Measurements from ENCODE around the gene SAFB. TPM values are rescaled to one million over a fixed set of nuclear protein-coding genes. Genes with fewer than 3 reads are reported as not detected.

Gene SAFB
- total RNA-seq, 1 experiment from 2014 or later = 143 TPM

- Histone ChIP-seq H3K27ac (ENCODE audit: low read depth, low read length) (no peak overlapping the region), H3K4me3 (replicated peaks in 1 of 2; ENCODE audit: low read depth in 1 of 2, low read length in 2 of 2) (no peak overlapping the region), H3K4me1 (ENCODE audit: control insufficient read depth in 1 of 2, insufficient read depth in 2 of 2, low read length in 2 of 2) (no peaks in the 10 kb centered on the region), H3K27me3 (ENCODE audit: insufficient read depth, low read length) (no peaks in the 10 kb centered on the region), H3K4me2 (ENCODE audit: low read length) (no peak overlapping the region), H3K36me3 (ENCODE audit: control insufficient read depth in 1 of 2, insufficient read depth in 2 of 2, low read length in 2 of 2) (peaks cover 24 to 30% of the 10 kb centered on the region in 2 experiments), H3K9ac (ENCODE audit: low read length) (no peak overlapping the region), H3K9me3 (ENCODE audit: control insufficient read depth in 1 of 2, insufficient read depth in 1 of 2, low read depth in 1 of 2, low read length in 2 of 2) (no peaks in the 10 kb centered on the region), H3K9me2 (ENCODE audit: insufficient read depth) (no peaks in the 10 kb centered on the region), H2AFZ (ENCODE audit: low read depth, low read length, poor library complexity, severe bottlenecking) (no peak overlapping the region), H3K79me2 (ENCODE audit: insufficient read depth, low read length) (peaks cover 100% of the 10 kb centered on the region), H4K20me1 (ENCODE audit: insufficient read depth) (peaks cover 64% of the 10 kb centered on the region)
- RAD21 ChIA-PET (ENCODE audit: low non-redundant PET in 1 of 2, low total read pairs in 2 of 2, uncharacterized antibody in 2 of 2, unreplicated experiment in 2 of 2) = no interaction called here
- intact Hi-C loops (cut with micrococcal nuclease) = no loop called here
- POLR2A ChIA-PET = interaction anchor here (1.3 kb wide), 1 partner anchor 10 kb away, joined by 3 read pairs; the partner anchor contains the start of genes SAFB and SAFB2
- no peak for ATAC-seq
- TF ChIP-seq ELF1 (IDR thresholded peaks at IDR 0.05; ENCODE audit: borderline replicate concordance, low read depth) = no peak
- no peak for TF ChIP-seq ZFX (IDR thresholded peaks at IDR 0.05)
- TF ChIP-seq POLR2A (IDR thresholded peaks at IDR 0.05; ENCODE audit: borderline replicate concordance, extremely low read depth, insufficient read depth, insufficient read length) = no peak
- TF ChIP-seq RAD21 (IDR thresholded peaks at IDR 0.05; ENCODE audit: low read depth) = no peak
- no peak for TF ChIP-seq REST (IDR thresholded peaks at IDR 0.05; ENCODE audit: low read depth)
- TF ChIP-seq, protein P1, sequence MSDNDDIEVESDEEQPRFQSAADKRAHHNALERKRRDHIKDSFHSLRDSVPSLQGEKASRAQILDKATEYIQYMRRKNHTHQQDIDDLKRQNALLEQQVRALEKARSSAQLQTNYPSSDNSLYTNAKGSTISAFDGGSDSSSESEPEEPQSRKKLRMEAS (IDR thresholded peaks at IDR 0.05) = no peak
- no peak for TF ChIP-seq EGR1 (IDR thresholded peaks at IDR 0.05; ENCODE audit: low read depth)
- no peak for TF ChIP-seq FOSL1 (IDR thresholded peaks at IDR 0.05; ENCODE audit: low read depth)
- no peak for TF ChIP-seq CEBPB (IDR thresholded peaks at IDR 0.05; ENCODE audit: low read depth)
- TF ChIP-seq, protein P2, sequence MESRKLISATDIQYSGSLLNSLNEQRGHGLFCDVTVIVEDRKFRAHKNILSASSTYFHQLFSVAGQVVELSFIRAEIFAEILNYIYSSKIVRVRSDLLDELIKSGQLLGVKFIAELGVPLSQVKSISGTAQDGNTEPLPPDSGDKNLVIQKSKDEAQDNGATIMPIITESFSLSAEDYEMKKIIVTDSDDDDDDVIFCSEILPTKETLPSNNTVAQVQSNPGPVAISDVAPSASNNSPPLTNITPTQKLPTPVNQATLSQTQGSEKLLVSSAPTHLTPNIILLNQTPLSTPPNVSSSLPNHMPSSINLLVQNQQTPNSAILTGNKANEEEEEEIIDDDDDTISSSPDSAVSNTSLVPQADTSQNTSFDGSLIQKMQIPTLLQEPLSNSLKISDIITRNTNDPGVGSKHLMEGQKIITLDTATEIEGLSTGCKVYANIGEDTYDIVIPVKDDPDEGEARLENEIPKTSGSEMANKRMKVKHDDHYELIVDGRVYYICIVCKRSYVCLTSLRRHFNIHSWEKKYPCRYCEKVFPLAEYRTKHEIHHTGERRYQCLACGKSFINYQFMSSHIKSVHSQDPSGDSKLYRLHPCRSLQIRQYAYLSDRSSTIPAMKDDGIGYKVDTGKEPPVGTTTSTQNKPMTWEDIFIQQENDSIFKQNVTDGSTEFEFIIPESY (IDR thresholded peaks at IDR 0.05; ENCODE audit: extremely low read depth, insufficient replicate concordance, low read length) = no peak
- TF ChIP-seq JUND (IDR thresholded peaks at IDR 0.05) = no peak
- no peak for TF ChIP-seq ATF3 (IDR thresholded peaks at IDR 0.05)
- no peak for TF ChIP-seq EZH2 (IDR thresholded peaks at IDR 0.05)
- no peak for TF ChIP-seq EZH2phosphoT487 (IDR thresholded peaks at IDR 0.05; ENCODE audit: borderline replicate concordance)
- no peak for TF ChIP-seq ZNF274 (IDR thresholded peaks at IDR 0.05; ENCODE audit: low read depth, low read length)
- DNase-seq (ENCODE audit: low read depth, low spot score) = no peak
- CTCF ChIA-PET = no interaction called here
- no TSS peak for BruUV-seq (replicated peaks)
Measured at GRCh38 chr19:5632657-5633056, 9.8 kb downstream of the SAFB start.
